Karpas-422 (cell line): Measurements from ENCODE around the gene DACT3. TPM values are rescaled to one million over a fixed set of nuclear protein-coding genes. Genes with fewer than 3 reads are reported as not detected.

Experiments used
- DNase-seq: peaks from one replicate; pipeline ENCODE4 v3.0.0-alpha.2; 2015
- H2AFZ ChIP-seq: fragments of 200-600 bp; sonication (generic); 2 replicates; pipeline ENCODE4 v1.6.1; 2014; ENCODE audit warnings: antibody characterized with exemption, low read length, mixed read lengths
- H3K27ac ChIP-seq: fragments of 200-600 bp; sonication (generic); 2 replicates; pipeline ENCODE4 v1.5.1; 2014; ENCODE audit warnings: mild to moderate bottlenecking, low read length, moderate library complexity
- H3K27me3 ChIP-seq: fragments of 200-600 bp; sonication (generic); 2 replicates; pipeline ENCODE4 v1.6.1; 2014; ENCODE audit warnings: low read length, mixed read lengths
- H3K36me3 ChIP-seq: fragments of 200-600 bp; sonication (generic); 2 replicates; pipeline ENCODE4 v1.6.1; 2014; ENCODE audit warnings: low read length, mixed read lengths; ENCODE audit not compliant: insufficient read depth
- H3K4me1 ChIP-seq: fragments of 200-600 bp; sonication (generic); 2 replicates; pipeline ENCODE4 v1.6.1; 2014; ENCODE audit warnings: mild to moderate bottlenecking, low read length, mixed read lengths
- H3K4me2 ChIP-seq: fragments of 200-600 bp; sonication (generic); 2 replicates; pipeline ENCODE4 v1.6.1; 2014; ENCODE audit warnings: low read length, low read depth, mild to moderate bottlenecking; ENCODE audit not compliant: poor library complexity, severe bottlenecking
- H3K4me3 ChIP-seq: fragments of 200-600 bp; sonication (generic); 2 replicates; pipeline ENCODE4 v1.5.1; 2014; ENCODE audit warnings: mild to moderate bottlenecking, antibody characterized with exemption, low read length, mixed read lengths
- H3K79me2 ChIP-seq: fragments of 200-600 bp; sonication (generic); 2 replicates; pipeline ENCODE4 v1.6.1; 2014; ENCODE audit warnings: mild to moderate bottlenecking, low read length, mixed read lengths
- H3K9ac ChIP-seq: fragments of 200-600 bp; sonication (generic); 2 replicates; pipeline ENCODE4 v1.6.0; 2014; ENCODE audit warnings: low read length
- H3K9me2 ChIP-seq: fragments of 200-600 bp; sonication (generic), shearing (Covaris generic); replicated peaks from 2 replicates; pipeline ENCODE4 v1.6.0; 2014; ENCODE audit warnings: mild to moderate bottlenecking, low read length, moderate library complexity; ENCODE audit not compliant: insufficient read depth
- H3K9me3 ChIP-seq: fragments of 300-700, 200-600 bp; sonication (generic); 2 replicates; pipeline ENCODE4 v1.6.1; 2014; ENCODE audit warnings: low read length, mixed read lengths
- H4K20me1 ChIP-seq: fragments of 200-600 bp; sonication (generic); 2 replicates; pipeline ENCODE4 v1.6.1; 2014; ENCODE audit warnings: mild to moderate bottlenecking, antibody characterized with exemption, low read length, low read depth; ENCODE audit not compliant: insufficient read depth
- small RNA-seq: library from RNA; depleted of rRNA; stranded (forward); fragments of <200 nt; gene quantifications from one replicate; pipeline ENCODE3, GENCODE V24; 2014
- total RNA-seq: library from RNA; depleted of rRNA; stranded (reverse); fragments of >200 nt; shearing (Covaris generic); gene quantifications from 2 replicates; pipeline ENCODE4 v1.2.3, GENCODE V29; 2014; ENCODE audit warnings: low replicate concordance; rRNA removed

Gene DACT3
- total RNA-seq, 1 experiment from 2014 or later: 0.19 TPM

- Histone ChIP-seq H3K79me2 (peaks cover 36% of the 10 kb centered on the region), H3K9me3 (peaks cover 15% of the 10 kb centered on the region), H3K27ac (no peak overlapping the region), H3K4me3 (peak overlapping the region; percentile 70), H3K4me2 (peak overlapping the region; percentile 79), H4K20me1 (peaks cover 26% of the 10 kb centered on the region; the same call in 1 of the 2 replicates), H3K27me3 (peaks cover 5% of the 10 kb centered on the region; the same call in 1 of the 2 replicates), H3K36me3 (no peaks in the 10 kb centered on the region), H2AFZ (no peak overlapping the region; the same call in 1 of the 2 replicates), H3K4me1 (peaks cover 22% of the 10 kb centered on the region), H3K9ac (peak overlapping the region; percentile 100; the same call in 1 of the 2 replicates), H3K9me2 (no peaks in the 10 kb centered on the region)
- DNase-seq: peak; percentile 22
Observed at GRCh38 chr19:46599716-46600373, 61.1 kb downstream of the DACT3 start.

- Histone ChIP-seq H3K9ac (no peak overlapping the region), H4K20me1 (peaks cover 15% of the 10 kb centered on the region; the same call in 1 of the 2 replicates), H3K4me2 (no peak overlapping the region), H2AFZ (no peak overlapping the region), H3K4me3 (no peak overlapping the region), H3K36me3 (no peaks in the 10 kb centered on the region), H3K9me2 (no peaks in the 10 kb centered on the region), H3K79me2 (peaks cover 22% of the 10 kb centered on the region), H3K4me1 (peaks cover 15% of the 10 kb centered on the region), H3K27ac (no peak overlapping the region), H3K9me3 (peaks cover 15% of the 10 kb centered on the region), H3K27me3 (peaks cover 5% of the 10 kb centered on the region; the same call in 1 of the 2 replicates)
- DNase-seq: no peak
Observed at GRCh38 chr19:46598372-46598917, 62.5 kb downstream of the DACT3 start.

Small RNAs within 50 kb of the gene (small RNA-seq; reads per million reads assigned to genes)
- gene MIR320E (not detected), gene RN7SL364P (not detected)

Other genes starting within 250 kb of the DACT3 start
- gene CCDC8, start 247.6 kb downstream of the DACT3 start, total RNA-seq: not detected in 2 replicates
- not detected in 2 replicates for gene PNMA8C, start 232.2 kb downstream of the DACT3 start, total RNA-seq
- not detected in 2 replicates for gene PNMA8A, start 189.6 kb downstream of the DACT3 start, total RNA-seq
- gene PNMA8B, start 165.3 kb downstream of the DACT3 start, total RNA-seq: not detected in 2 replicates
- 103 and 122 TPM in 2 replicates for gene CALM3, start 59.9 kb downstream of the DACT3 start, total RNA-seq
- gene PTGIR, start 36.1 kb downstream of the DACT3 start, total RNA-seq: not detected in 2 replicates
- gene GNG8, start 25.0 kb downstream of the DACT3 start, total RNA-seq: not detected in 2 replicates
- 20.0 and 34.6 TPM in 2 replicates for gene PRKD2, start 55.9 kb upstream of the DACT3 start, total RNA-seq
- 14.6 and 18.4 TPM in 2 replicates for gene FKRP, start 84.9 kb upstream of the DACT3 start, total RNA-seq
- 37.5 and 55.2 TPM in 2 replicates for gene STRN4, start 85.3 kb upstream of the DACT3 start, total RNA-seq
- 116 and 189 TPM in 2 replicates for gene SLC1A5, start 127.4 kb upstream of the DACT3 start, total RNA-seq
- 63.7 and 85.5 TPM in 2 replicates for gene AP2S1, start 189.7 kb upstream of the DACT3 start, total RNA-seq
- 19.7 and 30.4 TPM in 2 replicates for gene ARHGAP35, start 199.8 kb upstream of the DACT3 start, total RNA-seq